HepG2 (cell line): Measurements from ENCODE around the gene RHCE. TPM values are rescaled to one million over a fixed set of nuclear protein-coding genes. Genes with fewer than 3 reads are reported as not detected.
"Not testable (repeated sequence)": the region's sequence is repeated elsewhere in the genome, so short reads cannot be mapped to it uniquely, and the experiment has no call there.

Source experiments
- ATAC-seq: fragments of 200-7000 bp; cut with Tn5 transposase; 3 replicates; pipeline ENCODE4 v1.9.1; 2020; ENCODE audit warnings: mild to moderate bottlenecking, moderate library complexity
- BruUV-seq: library from RNA; stranded (reverse); fragments of 400-500 nt; replicated peaks from 2 replicates; lab custom pipeline; 2021; lab: Mats Ljungman, UMichigan
- CTCF ChIA-PET: fragments of 300-600 bp; formaldehyde crosslinking; extraction: SDS; loops from one replicate; lab custom pipeline; 2021; ENCODE audit warnings: low total read pairs, inconsistent platforms, low intra/inter-chr PET ratio; lab: Yijun Ruan, JAX
- POLR2A ChIA-PET: fragments of 350-600 bp; sonication (Branson Sonifier 250); formaldehyde crosslinking; loops from one replicate; lab custom pipeline; 2020; ENCODE audit warnings: antibody characterized with exemption, inconsistent platforms; lab: Yijun Ruan, JAX
- DNase-seq: peaks from one replicate; pipeline ENCODE4 v3.0.0-alpha.2; 2015; ENCODE audit warnings: low spot score
- FAIRE-seq: peaks from 3 replicates; lab custom pipeline; 2011; peaks lifted over from hg19 to GRCh38; lab: Jason Lieb, UNC
- H2AFZ ChIP-seq: one replicate; pipeline ENCODE4 v1.6.1; 2011; ENCODE audit warnings: low read length, inconsistent platforms
- H3K27ac ChIP-seq: fragments of 300-600 bp; 3 replicates; pipeline ENCODE4 v1.8.0; 2011; ENCODE audit warnings: mixed run types, mild to moderate bottlenecking, mixed read lengths, low read length, inconsistent platforms; ENCODE audit not compliant: insufficient read depth; ENCODE audit errors: extremely low read length
- H3K27me3 ChIP-seq, 2 experiments: fragments of 200-600 bp in 1 of 2; 2 replicates in 1 of 2; 3 replicates in 1 of 2; pipeline versions ENCODE4 v1.6.0 to v1.8.0; 2011; ENCODE audit warnings: low read length in 2 of 2, mild to moderate bottlenecking in 2 of 2, moderate library complexity in 2 of 2, inconsistent platforms in 1 of 2; ENCODE audit not compliant: insufficient read depth in 2 of 2, control insufficient read depth in 1 of 2
- H3K36me3 ChIP-seq, 2 experiments: fragments of 200-600 bp in 1 of 2; replicated peaks in 1 of 2; 2 replicates in 1 of 2; 3 replicates in 1 of 2; pipeline versions ENCODE4 v1.5.1 to v1.8.0; 2011; ENCODE audit warnings: low read length in 2 of 2, inconsistent platforms in 1 of 2; ENCODE audit not compliant: insufficient read depth in 2 of 2, control insufficient read depth in 1 of 2
- H3K4me1 ChIP-seq: 2 replicates; pipeline ENCODE4 v1.5.1; 2012; ENCODE audit warnings: low read length, inconsistent platforms; ENCODE audit not compliant: insufficient read depth
- H3K4me2 ChIP-seq: 2 replicates; pipeline ENCODE4 v1.6.0; 2011; ENCODE audit warnings: low read depth, low read length, inconsistent platforms
- H3K4me3 ChIP-seq, 3 experiments: fragments of 200-600 bp in 1 of 3; sonication (generic), shearing (Covaris generic) in 1 of 3; replicated peaks in 1 of 3; 2 replicates each; pipeline ENCODE4 v1.5.1; 2011 to 2016; ENCODE audit warnings: low read length in 3 of 3, inconsistent platforms in 2 of 3, low read depth in 2 of 3, mild to moderate bottlenecking in 2 of 3, control low read depth in 1 of 3, mixed read lengths in 1 of 3; ENCODE audit not compliant: insufficient read depth in 1 of 3
- H3K79me2 ChIP-seq: one replicate; pipeline ENCODE4 v1.6.1; 2011; ENCODE audit warnings: low read length, inconsistent platforms; ENCODE audit not compliant: insufficient read depth
- H3K9ac ChIP-seq: 2 replicates; pipeline ENCODE4 v1.6.0; 2011; ENCODE audit warnings: mild to moderate bottlenecking, low read depth, low read length, inconsistent platforms; ENCODE audit not compliant: insufficient read depth
- H3K9me3 ChIP-seq: 2 replicates; pipeline ENCODE4 v1.5.1; 2012; ENCODE audit warnings: mild to moderate bottlenecking, low read length
- H4K20me1 ChIP-seq: 2 replicates; pipeline ENCODE4 v1.6.0; 2011; ENCODE audit warnings: inconsistent platforms, mild to moderate bottlenecking, low read length, moderate library complexity; ENCODE audit not compliant: insufficient read depth
- HDAC2 ChIP-seq: sonication (generic); formaldehyde crosslinking; IDR thresholded peaks from 2 replicates; pipeline ENCODE4 v1.4.0; 2020; ENCODE audit warnings: missing genetic modification reagents
- HMGXB4 ChIP-seq, 2 experiments: sonication (generic) in 1 of 2; formaldehyde crosslinking in 1 of 2; IDR thresholded peaks; 2 replicates each; pipeline versions ENCODE4 v1.4.0 to v1.6.1; 2018 to 2020; ENCODE audit warnings: missing genetic modification reagents in 2 of 2, borderline replicate concordance in 1 of 2, low read depth in 1 of 2, mild to moderate bottlenecking in 1 of 2, missing biosample characterization in 1 of 2
- HNRNPLL ChIP-seq: fragments of 200-400 bp; formaldehyde crosslinking; IDR thresholded peaks from 2 replicates; pipeline ENCODE4 v1.6.1; 2017; ENCODE audit warnings: mild to moderate bottlenecking, low read depth, low read length; ENCODE audit not compliant: poor library complexity, severe bottlenecking
- KDM2A ChIP-seq: sonication (generic); formaldehyde crosslinking; IDR thresholded peaks from 2 replicates; pipeline ENCODE4 v1.4.0; 2020; ENCODE audit warnings: low read depth, missing genetic modification reagents, borderline replicate concordance
- SAP130 ChIP-seq: IDR thresholded peaks from 2 replicates; pipeline ENCODE4 v1.6.1; 2016; ENCODE audit warnings: low read depth
- UBTF ChIP-seq: sonication (generic); formaldehyde crosslinking; IDR thresholded peaks from 2 replicates; pipeline ENCODE4 v1.4.0; 2020; ENCODE audit warnings: mild to moderate bottlenecking, missing genetic modification reagents
- ZNF574 ChIP-seq: sonication (generic); formaldehyde crosslinking; IDR thresholded peaks from 2 replicates; pipeline ENCODE4 v1.4.0; 2020; ENCODE audit warnings: missing genetic modification reagents
- WGBS: methylation state at CpG from one replicate; pipeline ENCODE4 v1.1.6; 2017; ENCODE audit warnings: low lambda C conversion rate; 5-methylcytosine and 5-hydroxymethylcytosine counted together
- in situ Hi-C: cut with HindIII; loops from 2 replicates; pipeline ENCODE4 v1.10.0; 2017; ENCODE audit warnings: low pct_unique_long_range_greater_than_20kb; ENCODE audit not compliant: extremely low pct_ligation_motif_present
- intact Hi-C: fragments of 100-400 bp; cut with micrococcal nuclease; formaldehyde crosslinking; loops from one replicate; pipeline ENCODE4 v1.10.0; 2022; ENCODE audit not compliant: unreplicated experiment
- polyA plus RNA-seq, 8 experiments: library from polyadenylated mRNA; depleted of rRNA in 3 of 8; stranded (reverse) in 7 of 8; unstranded in 1 of 8; fragments of >200 nt; fragmentation: Illumina TruSeq in 4 of 8; extraction: Trizol in 4 of 8; gene quantifications; 2 replicates each; pipeline versions ENCODE4 v1.2.1 to v1.2.3, GENCODE V29; 2011 to 2016; ENCODE audit warnings: low read depth in 4 of 8, missing spikeins in 1 of 8, mixed read lengths in 1 of 8; ENCODE audit not compliant: insufficient read depth in 1 of 8
- total RNA-seq, 5 experiments: library from RNA; depleted of rRNA; stranded (reverse); fragments of >200 nt; fragmentation: Illumina TruSeq; extraction: Trizol; gene quantifications; 2 replicates each; pipeline ENCODE4 v1.2.3, GENCODE V29; 2016; ENCODE audit warnings: low read depth in 1 of 5

The RHCE gene
- total and polyA plus RNA-seq, 2 of the 13 experiments (the other 11 are each of a cell fraction or from before 2014, with no cell fraction given), result 0.30 TPM; not detected in 1

- BruUV-seq, result TSS peak; percentile 78
- DNase-seq (peak; percentile 23), ATAC-seq (peak; percentile 83)
- Histone ChIP-seq H3K27ac (peak overlapping the region; percentile 33), H3K79me2 (peaks cover 30% of the 10 kb centered on the region), H3K4me1 (peaks cover 10% of the 10 kb centered on the region), H3K9ac (peak overlapping the region; percentile 68), H3K4me3 (peak overlapping the region; percentile 63 to 75 (median 66); a peak in 5 of 6 replicates), H3K4me2 (peak overlapping the region; percentile 83)
- WGBS, result under 1% methylated on average over 12 of the region's 29 CpGs
- H3K9me3 ChIP-seq, H2AFZ ChIP-seq, POLR2A ChIA-PET, H3K27me3 ChIP-seq, H4K20me1 ChIP-seq, in situ Hi-C loops, H3K36me3 ChIP-seq, CTCF ChIA-PET, FAIRE-seq: not testable (repeated sequence)
- intact Hi-C loops, result loop anchor here (5.0 kb wide), 1 partner anchor 90 kb away; the partner anchor contains the start of gene RSRP1
- TF ChIP-seq ZNF574 (CRISPR knock-in tag), result 0 out of 2 replicates have a peak, but pooled peaks have one; percentile 30
- peak; percentile 32 for TF ChIP-seq HNRNPLL
- 0 out of 2 replicates have a peak, but pooled peaks have one; percentile 10 for TF ChIP-seq HDAC2 (CRISPR knock-in tag)
- TF ChIP-seq SAP130 (CRISPR knock-in tag), result peak; percentile 58; the same call in 1 of the 2 replicates
- 0 out of 2 replicates have a peak, but pooled peaks have one; percentile 36 for TF ChIP-seq KDM2A
- TF ChIP-seq UBTF (CRISPR knock-in tag), result peak; percentile 18; the same call in 1 of the 2 replicates
- TF ChIP-seq HMGXB4 (CRISPR knock-in tag; IDR thresholded peaks at IDR 0.05; ENCODE audit: borderline replicate concordance in 1 of 2, low read depth in 1 of 2), result 0 out of 4 replicates have a peak, but pooled peaks of 1 of the 2 experiments have one; percentile 36
- TF ChIP-seq, all 625 proteins: peak for 7; not testable (repeated sequence) for 618
Observed at GRCh38 chr1:25336922-25337354, 83.7 kb downstream of the RHCE start.
